ENCODE data around the gene PDPK1.
"Not testable (repeated sequence)": the region's sequence is repeated elsewhere in the genome, so short reads cannot be mapped to it uniquely, and the experiment has no call there.

The PDPK1 gene

GRCh38 chr16:2620870-2621269 lies 83.0 kb downstream of the PDPK1 start:
- DNase-seq: not testable (repeated sequence)

GRCh38 chr16:2621395-2621794 lies 83.6 kb downstream of the PDPK1 start:
- not testable (repeated sequence) for DNase-seq

GRCh38 chr16:2627075-2627474 lies 89.3 kb downstream of the PDPK1 start:
- DNase-seq: not testable (repeated sequence)

GRCh38 chr16:2631203-2631602 lies 93.4 kb downstream of the PDPK1 start:
- DNase-seq: not testable (repeated sequence)

GRCh38 chr16:2632291-2632690 lies 94.5 kb downstream of the PDPK1 start:
- DNase-seq: not testable (repeated sequence)

GRCh38 chr16:2639071-2639721 lies 101.4 kb downstream of the PDPK1 start:
- not testable (repeated sequence) for DNase-seq

GRCh38 chr16:2639722-2640072 lies 101.9 kb downstream of the PDPK1 start:
- not testable (repeated sequence) for DNase-seq

- not testable (repeated sequence) for DNase-seq
Measured at GRCh38 chr16:2642561-2642960, 104.7 kb downstream of the PDPK1 start.

- not testable (repeated sequence) for DNase-seq
Measured at GRCh38 chr16:2644754-2645453, 107.1 kb downstream of the PDPK1 start.

- not testable (repeated sequence) for DNase-seq
Measured at GRCh38 chr16:2651268-2651871, 113.5 kb downstream of the PDPK1 start.
